PFSK-1 (cell line): ENCODE measurements around the gene GPR17.

Source experiments
- FOXP2 ChIP-seq: optimal IDR thresholded peaks from 2 replicates; pipeline ENCODE3; 2011; ENCODE audit warnings: borderline replicate concordance, control low read depth, inconsistent platforms; ENCODE audit not compliant: insufficient read depth; ENCODE audit errors: extremely low read length, extremely low read depth
- POLR2AphosphoS5 ChIP-seq: IDR thresholded peaks from 2 replicates; pipeline ENCODE4 v1.6.1; 2012; ENCODE audit warnings: low read depth, mild to moderate bottlenecking, control low read depth, low read length, moderate library complexity
- SIN3A ChIP-seq: IDR thresholded peaks from 2 replicates; pipeline ENCODE4 v1.6.1; 2012; ENCODE audit warnings: mild to moderate bottlenecking, low read length, moderate library complexity, borderline replicate concordance; ENCODE audit not compliant: insufficient read depth
- TAF1 ChIP-seq: IDR thresholded peaks from 2 replicates; pipeline ENCODE4 v1.6.1; 2012; ENCODE audit warnings: low read length, control low read depth, borderline replicate concordance; ENCODE audit not compliant: insufficient read depth
- TF ChIP-seq, protein P1 (sequence below), 2 experiments: IDR thresholded peaks; 2 replicates each; pipeline versions ENCODE4 v1.6.1 to v1.8.0; 2011 to 2012; ENCODE audit warnings: low read depth in 2 of 2, low read length in 2 of 2, control low read depth in 1 of 2, inconsistent platforms in 1 of 2, mild to moderate bottlenecking in 1 of 2, moderate library complexity in 1 of 2; ENCODE audit not compliant: insufficient read depth in 1 of 2

GPR17 gene

DNA sequence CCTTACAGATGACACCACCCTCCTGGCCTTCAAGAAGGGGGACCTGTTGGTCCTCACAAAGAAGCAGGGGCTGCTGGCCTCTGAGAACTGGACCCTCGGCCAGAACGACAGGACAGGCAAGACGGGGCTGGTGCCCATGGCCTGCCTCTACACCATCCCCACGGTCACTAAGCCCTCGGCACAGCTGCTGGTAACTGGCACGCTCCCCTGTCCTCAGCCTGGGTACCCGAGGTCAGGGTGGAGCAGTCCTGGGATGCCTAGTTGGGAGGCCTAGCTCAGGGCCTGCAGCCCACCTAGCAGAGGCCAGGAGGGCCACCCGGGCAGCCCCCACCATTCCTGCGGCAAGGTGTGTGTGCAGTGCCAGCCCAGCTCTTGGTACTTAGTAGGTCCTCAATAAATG lies 16.3 kb upstream of the GPR17 start:
- TF ChIP-seq TAF1 (no peak), FOXP2 (no peak), SIN3A (no peak), POLR2AphosphoS5 (no peak)
- TF ChIP-seq, protein P1, sequence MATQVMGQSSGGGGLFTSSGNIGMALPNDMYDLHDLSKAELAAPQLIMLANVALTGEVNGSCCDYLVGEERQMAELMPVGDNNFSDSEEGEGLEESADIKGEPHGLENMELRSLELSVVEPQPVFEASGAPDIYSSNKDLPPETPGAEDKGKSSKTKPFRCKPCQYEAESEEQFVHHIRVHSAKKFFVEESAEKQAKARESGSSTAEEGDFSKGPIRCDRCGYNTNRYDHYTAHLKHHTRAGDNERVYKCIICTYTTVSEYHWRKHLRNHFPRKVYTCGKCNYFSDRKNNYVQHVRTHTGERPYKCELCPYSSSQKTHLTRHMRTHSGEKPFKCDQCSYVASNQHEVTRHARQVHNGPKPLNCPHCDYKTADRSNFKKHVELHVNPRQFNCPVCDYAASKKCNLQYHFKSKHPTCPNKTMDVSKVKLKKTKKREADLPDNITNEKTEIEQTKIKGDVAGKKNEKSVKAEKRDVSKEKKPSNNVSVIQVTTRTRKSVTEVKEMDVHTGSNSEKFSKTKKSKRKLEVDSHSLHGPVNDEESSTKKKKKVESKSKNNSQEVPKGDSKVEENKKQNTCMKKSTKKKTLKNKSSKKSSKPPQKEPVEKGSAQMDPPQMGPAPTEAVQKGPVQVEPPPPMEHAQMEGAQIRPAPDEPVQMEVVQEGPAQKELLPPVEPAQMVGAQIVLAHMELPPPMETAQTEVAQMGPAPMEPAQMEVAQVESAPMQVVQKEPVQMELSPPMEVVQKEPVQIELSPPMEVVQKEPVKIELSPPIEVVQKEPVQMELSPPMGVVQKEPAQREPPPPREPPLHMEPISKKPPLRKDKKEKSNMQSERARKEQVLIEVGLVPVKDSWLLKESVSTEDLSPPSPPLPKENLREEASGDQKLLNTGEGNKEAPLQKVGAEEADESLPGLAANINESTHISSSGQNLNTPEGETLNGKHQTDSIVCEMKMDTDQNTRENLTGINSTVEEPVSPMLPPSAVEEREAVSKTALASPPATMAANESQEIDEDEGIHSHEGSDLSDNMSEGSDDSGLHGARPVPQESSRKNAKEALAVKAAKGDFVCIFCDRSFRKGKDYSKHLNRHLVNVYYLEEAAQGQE (IDR thresholded peaks at IDR 0.05; ENCODE audit: insufficient read depth in 1 of 2, low read depth in 2 of 2, low read length in 2 of 2) = no peak

DNA sequence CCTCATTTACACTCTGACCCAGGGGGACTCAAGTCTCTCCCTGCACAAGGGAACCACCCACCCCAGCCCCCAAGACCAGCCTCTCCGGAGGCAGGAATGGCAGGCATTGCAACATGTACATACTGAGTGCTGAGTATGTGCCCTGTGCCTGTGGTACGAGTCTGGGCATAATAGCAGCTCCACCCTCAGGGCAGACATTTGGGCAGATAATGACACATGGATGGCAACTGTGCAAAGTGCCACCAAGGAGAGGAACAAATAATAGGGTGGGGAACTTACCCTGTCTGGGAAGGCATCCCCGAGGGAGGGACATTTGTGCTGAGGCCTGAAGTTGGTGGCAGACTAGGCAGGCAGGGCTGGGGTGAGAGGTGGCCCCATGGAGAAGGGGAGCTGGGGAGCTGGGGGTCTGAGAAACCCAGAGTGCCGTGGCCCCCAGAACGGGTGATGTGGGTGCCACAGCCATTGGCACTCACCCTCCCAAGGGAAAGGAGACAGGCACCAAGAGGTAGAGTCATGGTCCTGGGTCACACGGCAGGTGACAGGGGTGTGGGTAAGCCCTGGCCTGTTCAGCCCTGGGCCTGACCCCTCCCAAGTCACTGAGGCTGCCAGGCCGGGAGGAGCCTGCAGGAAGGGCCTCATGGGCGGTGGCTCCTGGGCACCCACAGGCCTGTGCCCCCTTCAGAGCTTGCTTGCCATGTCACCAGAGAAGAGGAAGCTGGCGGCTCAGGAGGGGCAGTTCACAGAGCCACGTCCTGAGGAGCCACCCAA lies 15.7 kb upstream of the GPR17 start:
- TF ChIP-seq SIN3A = no peak
- TF ChIP-seq TAF1 = no peak
- TF ChIP-seq, protein P1 (IDR thresholded peaks at IDR 0.05; ENCODE audit: insufficient read depth in 1 of 2, low read depth in 2 of 2, low read length in 2 of 2) = no peak
- no peak for TF ChIP-seq FOXP2
- TF ChIP-seq POLR2AphosphoS5 = no peak

DNA sequence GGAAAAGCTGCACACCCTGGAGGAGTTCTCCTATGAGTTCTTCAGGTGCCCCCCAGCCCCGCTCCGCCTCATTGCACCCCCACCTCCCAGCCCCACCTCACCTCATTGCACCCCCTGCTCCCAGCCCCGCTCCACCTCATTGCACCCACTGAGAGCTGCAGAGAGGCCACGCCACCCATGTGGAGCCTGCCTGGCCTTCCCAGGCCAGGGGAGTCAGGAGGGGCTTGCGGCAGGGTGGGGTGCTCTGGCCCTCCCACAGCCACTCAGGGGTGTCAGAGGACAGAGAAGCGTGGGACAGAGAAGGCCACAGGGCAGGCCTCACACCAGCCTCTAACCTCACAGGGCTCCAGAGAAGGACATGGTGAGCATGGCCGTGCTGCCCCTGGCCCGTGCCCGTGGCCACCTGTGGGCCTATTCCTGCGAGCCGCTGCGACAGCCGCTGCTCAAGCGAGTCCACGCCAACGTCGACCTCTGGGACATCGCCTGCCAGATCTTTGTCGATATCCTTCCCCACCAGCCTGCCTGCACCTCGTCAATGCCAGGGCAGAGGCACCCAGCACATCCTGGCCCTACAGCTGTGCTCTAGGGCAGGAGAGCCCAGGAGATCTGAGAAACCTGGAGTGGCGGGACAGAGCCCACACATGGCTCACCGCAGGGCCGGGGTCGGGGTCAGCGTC lies 15.0 kb upstream of the GPR17 start:
- TF ChIP-seq FOXP2 (no peak), SIN3A (no peak), TAF1 (no peak)

DNA sequence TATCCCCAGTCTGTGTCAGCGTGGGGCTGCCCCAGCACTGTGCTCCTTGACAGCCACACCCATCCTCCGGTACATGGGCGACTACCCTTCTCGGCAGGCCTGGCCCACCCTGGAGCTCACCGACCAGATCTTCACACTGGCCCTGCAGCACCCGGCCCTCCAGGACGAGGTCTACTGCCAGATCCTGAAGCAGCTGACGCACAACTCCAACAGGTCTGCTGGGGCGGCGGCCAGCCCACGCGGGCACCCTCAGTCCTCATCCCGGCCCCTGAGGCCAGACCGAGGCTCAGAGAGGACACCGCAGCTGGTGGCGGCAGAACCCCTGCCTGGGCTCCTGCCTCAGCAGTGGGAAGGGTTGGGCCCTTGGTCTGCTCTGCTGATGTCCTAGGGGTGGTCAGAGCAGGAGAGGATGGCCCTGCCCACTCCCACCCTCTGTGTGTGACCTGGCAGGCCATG lies 14.4 kb upstream of the GPR17 start:
- TF ChIP-seq, protein P1 (IDR thresholded peaks at IDR 0.05; ENCODE audit: insufficient read depth in 1 of 2, low read depth in 2 of 2, low read length in 2 of 2) = no peak
- no peak for TF ChIP-seq FOXP2
- no peak for TF ChIP-seq SIN3A
- TF ChIP-seq TAF1 = no peak
- no peak for TF ChIP-seq POLR2AphosphoS5

DNA sequence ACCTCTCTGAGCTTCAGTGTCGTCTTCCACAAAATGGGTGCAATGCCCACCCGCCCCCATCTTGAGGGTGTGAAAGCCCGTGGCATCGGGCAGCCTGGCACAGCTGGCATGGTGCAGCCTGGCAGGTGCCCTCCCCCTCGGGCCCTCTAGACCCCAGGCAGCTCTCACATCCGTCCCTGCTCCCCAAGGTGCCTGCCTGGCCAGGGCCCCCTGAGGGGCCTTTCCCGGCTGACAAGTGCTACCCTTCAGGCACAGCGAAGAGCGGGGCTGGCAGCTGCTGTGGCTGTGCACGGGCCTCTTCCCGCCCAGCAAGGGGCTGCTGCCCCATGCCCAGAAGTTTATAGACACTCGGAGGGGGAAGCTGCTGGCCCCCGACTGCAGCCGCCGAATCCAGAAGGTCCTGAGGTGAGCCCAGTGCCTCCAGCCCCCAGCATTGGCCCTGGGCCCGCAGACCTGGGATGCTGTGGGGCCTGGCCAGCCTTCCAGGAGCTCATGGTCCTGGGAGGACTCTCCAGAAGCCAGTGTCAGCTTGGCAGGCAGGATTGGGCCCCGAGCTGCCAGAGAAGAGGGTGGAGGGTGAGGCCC lies 13.9 kb upstream of the GPR17 start:
- TF ChIP-seq, protein P1 (IDR thresholded peaks at IDR 0.05; ENCODE audit: insufficient read depth in 1 of 2, low read depth in 2 of 2, low read length in 2 of 2) = no peak
- TF ChIP-seq SIN3A (no peak), FOXP2 (no peak), POLR2AphosphoS5 (no peak), TAF1 (no peak)
